ENCODE measurements around the gene STAT4.

STAT4 gene

DNA sequence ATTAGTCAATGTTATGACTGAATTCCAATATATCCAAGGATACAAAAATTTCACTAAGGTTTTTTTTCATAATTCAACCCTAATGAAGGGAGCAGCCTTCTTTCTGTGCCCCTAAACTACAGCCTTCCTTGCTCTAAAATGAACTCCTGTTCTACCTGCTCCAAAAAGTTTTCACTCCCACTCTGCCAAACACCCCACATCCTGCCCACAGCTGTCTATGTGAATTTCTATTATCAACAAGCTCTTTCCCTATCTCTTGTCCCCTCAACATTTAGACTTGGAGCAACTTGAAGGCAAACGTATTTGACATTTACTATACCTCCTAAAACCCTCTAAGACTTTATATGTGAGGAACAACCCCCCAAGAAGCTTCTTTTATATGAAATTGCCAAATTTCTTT is 2.5 kb downstream of the STAT4 start:
- no peak for ATAC-seq
- no peak for TF ChIP-seq ZNF565 (CRISPR knock-in tag; conservative IDR thresholded peaks at IDR 0.05; ENCODE audit: low read depth)
- TF ChIP-seq, protein P1, sequence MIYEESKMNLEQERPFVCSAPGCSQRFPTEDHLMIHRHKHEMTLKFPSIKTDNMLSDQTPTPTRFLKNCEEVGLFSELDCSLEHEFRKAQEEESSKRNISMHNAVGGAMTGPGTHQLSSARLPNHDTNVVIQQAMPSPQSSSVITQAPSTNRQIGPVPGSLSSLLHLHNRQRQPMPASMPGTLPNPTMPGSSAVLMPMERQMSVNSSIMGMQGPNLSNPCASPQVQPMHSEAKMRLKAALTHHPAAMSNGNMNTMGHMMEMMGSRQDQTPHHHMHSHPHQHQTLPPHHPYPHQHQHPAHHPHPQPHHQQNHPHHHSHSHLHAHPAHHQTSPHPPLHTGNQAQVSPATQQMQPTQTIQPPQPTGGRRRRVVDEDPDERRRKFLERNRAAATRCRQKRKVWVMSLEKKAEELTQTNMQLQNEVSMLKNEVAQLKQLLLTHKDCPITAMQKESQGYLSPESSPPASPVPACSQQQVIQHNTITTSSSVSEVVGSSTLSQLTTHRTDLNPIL (CRISPR knock-in tag; IDR thresholded peaks at IDR 0.05; ENCODE audit: low read depth): no peak
- no peak for TF ChIP-seq PPARA (CRISPR knock-in tag; IDR thresholded peaks at IDR 0.05; ENCODE audit: borderline replicate concordance)
- TF ChIP-seq GLIS3 (CRISPR knock-in tag; IDR thresholded peaks at IDR 0.05): no peak
- no peak for TF ChIP-seq TOX (CRISPR knock-in tag; IDR thresholded peaks at IDR 0.05; ENCODE audit: borderline replicate concordance)
- TF ChIP-seq ESRRG (CRISPR knock-in tag; IDR thresholded peaks at IDR 0.05): no peak
- no peak for TF ChIP-seq ZFP30 (CRISPR knock-in tag; IDR thresholded peaks at IDR 0.05)
- no peak for TF ChIP-seq TCF4 (CRISPR knock-in tag; IDR thresholded peaks at IDR 0.05; ENCODE audit: borderline replicate concordance)
- no peak for TF ChIP-seq CSDC2 (CRISPR knock-in tag; IDR thresholded peaks at IDR 0.05)
- TF ChIP-seq ISL1 (CRISPR knock-in tag; IDR thresholded peaks at IDR 0.05): no peak
- no peak for TF ChIP-seq ZNF70 (CRISPR knock-in tag; IDR thresholded peaks at IDR 0.05)
- no peak for TF ChIP-seq RARB (CRISPR knock-in tag; IDR thresholded peaks at IDR 0.05)
- no peak for TF ChIP-seq ZC3H10 (CRISPR knock-in tag; IDR thresholded peaks at IDR 0.05)
- TF ChIP-seq ZNF8 (CRISPR knock-in tag; IDR thresholded peaks at IDR 0.05): no peak
- no peak for TF ChIP-seq OSR1 (CRISPR knock-in tag; IDR thresholded peaks at IDR 0.05)
- TF ChIP-seq ARNTL (CRISPR knock-in tag; IDR thresholded peaks at IDR 0.05; ENCODE audit: borderline replicate concordance, low read depth): no peak
- TF ChIP-seq, protein P2, sequence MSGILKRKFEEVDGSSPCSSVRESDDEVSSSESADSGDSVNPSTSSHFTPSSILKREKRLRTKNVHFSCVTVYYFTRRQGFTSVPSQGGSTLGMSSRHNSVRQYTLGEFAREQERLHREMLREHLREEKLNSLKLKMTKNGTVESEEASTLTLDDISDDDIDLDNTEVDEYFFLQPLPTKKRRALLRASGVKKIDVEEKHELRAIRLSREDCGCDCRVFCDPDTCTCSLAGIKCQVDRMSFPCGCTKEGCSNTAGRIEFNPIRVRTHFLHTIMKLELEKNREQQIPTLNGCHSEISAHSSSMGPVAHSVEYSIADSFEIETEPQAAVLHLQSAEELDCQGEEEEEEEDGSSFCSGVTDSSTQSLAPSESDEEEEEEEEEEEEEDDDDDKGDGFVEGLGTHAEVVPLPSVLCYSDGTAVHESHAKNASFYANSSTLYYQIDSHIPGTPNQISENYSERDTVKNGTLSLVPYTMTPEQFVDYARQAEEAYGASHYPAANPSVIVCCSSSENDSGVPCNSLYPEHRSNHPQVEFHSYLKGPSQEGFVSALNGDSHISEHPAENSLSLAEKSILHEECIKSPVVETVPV (CRISPR knock-in tag; IDR thresholded peaks at IDR 0.05): no peak
- TF ChIP-seq, protein P3, sequence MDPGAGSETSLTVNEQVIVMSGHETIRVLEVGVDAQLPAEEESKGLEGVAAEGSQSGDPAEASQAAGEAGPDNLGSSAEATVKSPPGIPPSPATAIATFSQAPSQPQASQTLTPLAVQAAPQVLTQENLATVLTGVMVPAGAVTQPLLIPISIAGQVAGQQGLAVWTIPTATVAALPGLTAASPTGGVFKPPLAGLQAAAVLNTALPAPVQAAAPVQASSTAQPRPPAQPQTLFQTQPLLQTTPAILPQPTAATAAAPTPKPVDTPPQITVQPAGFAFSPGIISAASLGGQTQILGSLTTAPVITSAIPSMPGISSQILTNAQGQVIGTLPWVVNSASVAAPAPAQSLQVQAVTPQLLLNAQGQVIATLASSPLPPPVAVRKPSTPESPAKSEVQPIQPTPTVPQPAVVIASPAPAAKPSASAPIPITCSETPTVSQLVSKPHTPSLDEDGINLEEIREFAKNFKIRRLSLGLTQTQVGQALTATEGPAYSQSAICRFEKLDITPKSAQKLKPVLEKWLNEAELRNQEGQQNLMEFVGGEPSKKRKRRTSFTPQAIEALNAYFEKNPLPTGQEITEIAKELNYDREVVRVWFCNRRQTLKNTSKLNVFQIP (CRISPR knock-in tag; IDR thresholded peaks at IDR 0.05; ENCODE audit: borderline replicate concordance, low read depth): no peak
- no peak for TF ChIP-seq BACH2 (CRISPR knock-in tag; IDR thresholded peaks at IDR 0.05; ENCODE audit: borderline replicate concordance)

DNA sequence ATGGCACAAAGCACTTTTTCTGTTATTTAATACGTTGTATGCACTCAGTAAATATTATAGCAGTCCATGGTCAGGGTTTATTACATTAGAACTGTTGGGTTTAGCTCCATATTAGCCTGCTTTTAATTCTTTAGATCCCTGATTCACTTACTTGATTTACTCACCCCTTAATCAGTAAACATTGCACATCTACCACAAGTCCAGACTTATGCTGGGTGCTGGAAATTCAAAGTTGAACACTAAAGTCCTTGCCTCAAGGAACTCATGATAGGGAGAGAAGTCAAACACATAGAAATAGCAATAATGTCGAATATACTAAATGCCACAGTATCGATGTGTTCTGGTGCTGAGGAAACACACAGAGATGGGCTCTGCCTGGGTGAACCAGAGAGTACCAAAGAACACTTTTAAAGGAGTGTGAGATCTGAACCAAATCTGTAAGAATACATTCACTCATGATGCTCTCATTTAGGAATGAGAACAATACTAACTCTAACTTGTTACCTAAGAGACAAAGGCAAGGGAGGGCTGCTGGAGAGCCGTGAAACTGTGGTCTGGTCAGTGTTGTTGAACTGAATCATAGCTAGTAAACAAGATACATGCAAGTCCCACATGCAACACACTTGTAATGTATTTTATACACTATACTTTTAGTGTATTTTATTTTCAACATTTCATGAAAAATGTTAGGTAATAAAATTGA is 4.9 kb downstream of the STAT4 start:
- TF ChIP-seq ESRRG (CRISPR knock-in tag; IDR thresholded peaks at IDR 0.05): no peak
- TF ChIP-seq, protein P4, sequence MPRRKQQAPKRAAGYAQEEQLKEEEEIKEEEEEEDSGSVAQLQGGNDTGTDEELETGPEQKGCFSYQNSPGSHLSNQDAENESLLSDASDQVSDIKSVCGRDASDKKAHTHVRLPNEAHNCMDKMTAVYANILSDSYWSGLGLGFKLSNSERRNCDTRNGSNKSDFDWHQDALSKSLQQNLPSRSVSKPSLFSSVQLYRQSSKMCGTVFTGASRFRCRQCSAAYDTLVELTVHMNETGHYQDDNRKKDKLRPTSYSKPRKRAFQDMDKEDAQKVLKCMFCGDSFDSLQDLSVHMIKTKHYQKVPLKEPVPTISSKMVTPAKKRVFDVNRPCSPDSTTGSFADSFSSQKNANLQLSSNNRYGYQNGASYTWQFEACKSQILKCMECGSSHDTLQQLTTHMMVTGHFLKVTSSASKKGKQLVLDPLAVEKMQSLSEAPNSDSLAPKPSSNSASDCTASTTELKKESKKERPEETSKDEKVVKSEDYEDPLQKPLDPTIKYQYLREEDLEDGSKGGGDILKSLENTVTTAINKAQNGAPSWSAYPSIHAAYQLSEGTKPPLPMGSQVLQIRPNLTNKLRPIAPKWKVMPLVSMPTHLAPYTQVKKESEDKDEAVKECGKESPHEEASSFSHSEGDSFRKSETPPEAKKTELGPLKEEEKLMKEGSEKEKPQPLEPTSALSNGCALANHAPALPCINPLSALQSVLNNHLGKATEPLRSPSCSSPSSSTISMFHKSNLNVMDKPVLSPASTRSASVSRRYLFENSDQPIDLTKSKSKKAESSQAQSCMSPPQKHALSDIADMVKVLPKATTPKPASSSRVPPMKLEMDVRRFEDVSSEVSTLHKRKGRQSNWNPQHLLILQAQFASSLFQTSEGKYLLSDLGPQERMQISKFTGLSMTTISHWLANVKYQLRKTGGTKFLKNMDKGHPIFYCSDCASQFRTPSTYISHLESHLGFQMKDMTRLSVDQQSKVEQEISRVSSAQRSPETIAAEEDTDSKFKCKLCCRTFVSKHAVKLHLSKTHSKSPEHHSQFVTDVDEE (CRISPR knock-in tag; IDR thresholded peaks at IDR 0.05): no peak
- no peak for TF ChIP-seq ZNF565 (CRISPR knock-in tag; conservative IDR thresholded peaks at IDR 0.05; ENCODE audit: low read depth)
- TF ChIP-seq, protein P5, sequence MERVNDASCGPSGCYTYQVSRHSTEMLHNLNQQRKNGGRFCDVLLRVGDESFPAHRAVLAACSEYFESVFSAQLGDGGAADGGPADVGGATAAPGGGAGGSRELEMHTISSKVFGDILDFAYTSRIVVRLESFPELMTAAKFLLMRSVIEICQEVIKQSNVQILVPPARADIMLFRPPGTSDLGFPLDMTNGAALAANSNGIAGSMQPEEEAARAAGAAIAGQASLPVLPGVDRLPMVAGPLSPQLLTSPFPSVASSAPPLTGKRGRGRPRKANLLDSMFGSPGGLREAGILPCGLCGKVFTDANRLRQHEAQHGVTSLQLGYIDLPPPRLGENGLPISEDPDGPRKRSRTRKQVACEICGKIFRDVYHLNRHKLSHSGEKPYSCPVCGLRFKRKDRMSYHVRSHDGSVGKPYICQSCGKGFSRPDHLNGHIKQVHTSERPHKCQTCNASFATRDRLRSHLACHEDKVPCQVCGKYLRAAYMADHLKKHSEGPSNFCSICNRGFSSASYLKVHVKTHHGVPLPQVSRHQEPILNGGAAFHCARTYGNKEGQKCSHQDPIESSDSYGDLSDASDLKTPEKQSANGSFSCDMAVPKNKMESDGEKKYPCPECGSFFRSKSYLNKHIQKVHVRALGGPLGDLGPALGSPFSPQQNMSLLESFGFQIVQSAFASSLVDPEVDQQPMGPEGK (CRISPR knock-in tag; IDR thresholded peaks at IDR 0.05; ENCODE audit: borderline replicate concordance): no peak
- no peak for ATAC-seq

DNA sequence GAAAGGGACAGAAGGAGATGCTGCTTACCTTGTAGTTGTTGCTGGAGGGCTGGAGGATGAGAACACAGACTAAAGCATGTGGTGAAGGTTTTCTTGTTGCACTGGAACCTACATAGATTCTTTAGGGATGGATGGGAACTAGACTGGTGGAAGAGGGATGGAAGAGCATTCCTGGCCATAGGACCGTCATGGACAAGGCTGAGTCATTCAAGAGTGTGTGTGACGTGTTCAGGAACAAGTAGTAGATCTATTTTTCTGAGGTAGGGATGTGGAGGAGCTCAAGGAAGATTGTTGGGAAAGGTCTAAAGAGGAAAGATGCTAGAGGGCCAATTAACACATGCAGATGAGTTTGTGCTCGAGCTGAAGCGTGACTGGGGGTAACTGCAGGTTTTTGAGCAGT is 6.6 kb downstream of the STAT4 start:
- ATAC-seq: no peak
- TF ChIP-seq, protein P3 (CRISPR knock-in tag; IDR thresholded peaks at IDR 0.05; ENCODE audit: borderline replicate concordance, low read depth): no peak
- TF ChIP-seq RARB (CRISPR knock-in tag; IDR thresholded peaks at IDR 0.05): no peak
- TF ChIP-seq PPARA (CRISPR knock-in tag; IDR thresholded peaks at IDR 0.05; ENCODE audit: borderline replicate concordance): no peak
- no peak for TF ChIP-seq ZC3H10 (CRISPR knock-in tag; IDR thresholded peaks at IDR 0.05)
- no peak for TF ChIP-seq TOX (CRISPR knock-in tag; IDR thresholded peaks at IDR 0.05; ENCODE audit: borderline replicate concordance)
- no peak for TF ChIP-seq ESRRG (CRISPR knock-in tag; IDR thresholded peaks at IDR 0.05)
- TF ChIP-seq, protein P5 (CRISPR knock-in tag; IDR thresholded peaks at IDR 0.05; ENCODE audit: borderline replicate concordance): no peak
- TF ChIP-seq ZNF565 (CRISPR knock-in tag; conservative IDR thresholded peaks at IDR 0.05; ENCODE audit: low read depth): no peak
- TF ChIP-seq TCF4 (CRISPR knock-in tag; IDR thresholded peaks at IDR 0.05; ENCODE audit: borderline replicate concordance): no peak
- no peak for TF ChIP-seq ISL1 (CRISPR knock-in tag; IDR thresholded peaks at IDR 0.05)

All from SK-N-SH treated with all-trans-retinoic acid at 6 μM for 48 hours (cell line).